DND-41 (cell line): ENCODE measurements around the gene APOBEC3C.

Experiments used
- ATAC-seq: fragments of 200-7000 bp; cut with Tn5 transposase; 3 replicates; pipeline ENCODE4 v1.9.1; 2021; ENCODE audit warnings: low read depth; ENCODE audit not compliant: insufficient read depth
- DNase-seq: peaks from one replicate; pipeline ENCODE4 v3.0.0-alpha.2; 2020
- H2AFZ ChIP-seq: 2 replicates; pipeline ENCODE4 v1.6.0; 2012; ENCODE audit warnings: low read depth, low read length
- H3K27ac ChIP-seq: 2 replicates; pipeline ENCODE4 v1.5.1; 2012; ENCODE audit warnings: low read length, inconsistent platforms
- H3K27me3 ChIP-seq: fragments of 200-600 bp; sonication (generic); 2 replicates; pipeline ENCODE4 v1.6.0; 2012; ENCODE audit warnings: low read length, mild to moderate bottlenecking, inconsistent platforms; ENCODE audit not compliant: insufficient read depth, poor library complexity
- H3K36me3 ChIP-seq: 2 replicates; pipeline ENCODE4 v1.5.1; 2012; ENCODE audit warnings: low read length, inconsistent platforms; ENCODE audit not compliant: insufficient read depth
- H3K4me1 ChIP-seq: 2 replicates; pipeline ENCODE4 v1.5.1; 2012; ENCODE audit warnings: mild to moderate bottlenecking, low read length; ENCODE audit not compliant: insufficient read depth
- H3K4me2 ChIP-seq: 2 replicates; pipeline ENCODE4 v1.6.0; 2012; ENCODE audit warnings: mild to moderate bottlenecking, moderate library complexity, low read length, inconsistent platforms; ENCODE audit not compliant: insufficient read depth
- H3K4me3 ChIP-seq, 2 experiments: fragments of 200-600 bp in 1 of 2; shearing (Covaris generic) in 1 of 2; 2 replicates each; pipeline ENCODE4 v1.5.1; 2012 to 2016; ENCODE audit warnings: inconsistent platforms in 2 of 2, low read length in 2 of 2, mild to moderate bottlenecking in 2 of 2, low read depth in 1 of 2, moderate library complexity in 1 of 2
- H3K79me2 ChIP-seq: 2 replicates; pipeline ENCODE4 v1.6.0; 2012; ENCODE audit warnings: low read length, inconsistent platforms; ENCODE audit not compliant: insufficient read depth
- H3K9ac ChIP-seq: 2 replicates; pipeline ENCODE4 v1.6.0; 2012; ENCODE audit warnings: low read depth, mild to moderate bottlenecking, inconsistent platforms, low read length, moderate library complexity
- H3K9me3 ChIP-seq: 2 replicates; pipeline ENCODE4 v1.5.1; 2012; ENCODE audit warnings: low read length, moderate library complexity, mild to moderate bottlenecking, inconsistent platforms; ENCODE audit not compliant: insufficient read depth, severe bottlenecking
- H4K20me1 ChIP-seq: 2 replicates; pipeline ENCODE4 v1.6.0; 2012; ENCODE audit warnings: low read length; ENCODE audit not compliant: insufficient read depth
- EZH2 ChIP-seq: IDR thresholded peaks from 3 replicates; pipeline ENCODE4 v1.6.1; 2012; ENCODE audit warnings: borderline replicate concordance, low read depth, mild to moderate bottlenecking, moderate library complexity, low read length, inconsistent platforms; ENCODE audit not compliant: severe bottlenecking
- TF ChIP-seq, protein P1 (sequence below): IDR thresholded peaks from 2 replicates; pipeline ENCODE4 v1.5.1; 2012; ENCODE audit warnings: borderline replicate concordance, low read length, moderate library complexity, mild to moderate bottlenecking; ENCODE audit not compliant: poor library complexity, severe bottlenecking; ENCODE audit errors: extremely low read depth

Gene APOBEC3C

DNA sequence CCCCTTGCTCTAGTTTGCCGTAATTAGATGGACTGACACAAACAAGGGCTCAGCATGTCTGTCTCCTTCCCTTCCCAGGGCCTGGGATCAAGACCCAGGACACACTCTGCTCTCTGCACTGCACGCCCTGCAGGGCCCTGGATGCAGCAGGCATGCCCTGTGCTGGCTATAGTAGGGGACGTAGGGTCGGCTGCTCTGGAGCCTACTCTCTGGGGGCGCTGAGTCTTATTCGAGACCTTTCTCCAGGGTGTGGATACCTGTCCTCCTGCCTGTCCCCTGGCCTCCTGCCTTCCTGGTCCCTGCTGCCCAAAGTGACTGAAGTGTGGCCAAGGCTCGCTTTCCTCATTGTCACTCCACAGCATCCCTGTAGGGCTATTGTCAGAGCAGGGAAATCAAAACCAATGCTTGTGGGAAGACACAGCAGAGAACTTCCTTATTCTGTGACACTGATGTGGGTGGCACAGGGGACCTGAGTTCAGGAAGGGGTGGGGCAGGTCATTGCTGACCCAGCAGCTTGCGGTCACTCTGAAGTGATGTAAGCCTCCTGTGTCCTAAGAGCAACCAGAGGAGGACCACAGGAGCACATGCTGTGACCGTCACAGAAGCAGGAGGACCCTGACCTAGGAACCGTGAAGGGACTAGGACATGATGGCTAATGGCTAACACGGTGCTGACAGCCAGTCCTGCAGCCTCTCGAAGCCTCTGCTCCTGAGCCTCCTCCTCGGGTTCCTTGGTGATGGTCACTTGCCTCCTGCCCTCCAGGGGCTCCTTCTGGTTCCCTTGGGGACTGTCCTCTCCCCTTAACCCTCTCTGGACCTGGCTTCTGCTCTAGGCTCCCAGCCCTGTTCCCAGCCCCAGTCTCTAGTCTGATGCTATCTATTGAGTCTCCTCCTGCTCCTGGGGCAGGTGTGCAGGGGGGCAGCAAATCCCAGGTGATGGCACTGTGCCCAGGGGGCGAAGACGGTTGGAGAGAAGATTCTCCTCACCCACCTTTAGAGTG lies 46.3 kb upstream of the APOBEC3C start:
- H3K27me3 ChIP-seq, result no peaks in the 10 kb centered on the region
- no peak overlapping the region for H3K4me2 ChIP-seq

DNA sequence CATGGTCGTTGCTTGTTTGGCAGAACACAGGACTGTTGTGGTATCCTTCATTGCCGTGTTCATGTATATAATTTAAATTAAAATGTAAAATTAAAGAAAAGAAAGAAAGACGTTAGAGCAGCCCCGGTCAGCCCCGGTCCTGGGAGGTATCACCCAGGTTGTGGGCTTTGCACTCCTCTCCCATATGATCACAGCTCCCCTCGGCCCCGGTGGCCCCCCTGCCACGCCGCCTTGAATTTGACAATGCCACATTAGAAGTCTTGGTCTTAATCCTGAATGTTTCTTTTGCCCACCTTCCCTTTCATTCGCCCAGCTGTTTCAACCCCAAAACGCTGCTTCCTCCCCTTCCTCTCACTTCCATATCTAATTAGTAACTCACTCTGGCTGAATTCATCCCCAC lies 45.3 kb upstream of the APOBEC3C start:
- Histone ChIP-seq H2AFZ (no peak overlapping the region), H3K27me3 (no peaks in the 10 kb centered on the region), H3K36me3 (no peaks in the 10 kb centered on the region), H3K9me3 (no peaks in the 10 kb centered on the region), H3K9ac (no peak overlapping the region), H3K79me2 (no peaks in the 10 kb centered on the region), H3K4me3 (no peak overlapping the region), H4K20me1 (peaks cover 6% of the 10 kb centered on the region; the same call in 1 of the 2 replicates), H3K27ac (no peak overlapping the region), H3K4me1 (no peaks in the 10 kb centered on the region), H3K4me2 (no peak overlapping the region)
- no peak for DNase-seq
- TF ChIP-seq, protein P1, sequence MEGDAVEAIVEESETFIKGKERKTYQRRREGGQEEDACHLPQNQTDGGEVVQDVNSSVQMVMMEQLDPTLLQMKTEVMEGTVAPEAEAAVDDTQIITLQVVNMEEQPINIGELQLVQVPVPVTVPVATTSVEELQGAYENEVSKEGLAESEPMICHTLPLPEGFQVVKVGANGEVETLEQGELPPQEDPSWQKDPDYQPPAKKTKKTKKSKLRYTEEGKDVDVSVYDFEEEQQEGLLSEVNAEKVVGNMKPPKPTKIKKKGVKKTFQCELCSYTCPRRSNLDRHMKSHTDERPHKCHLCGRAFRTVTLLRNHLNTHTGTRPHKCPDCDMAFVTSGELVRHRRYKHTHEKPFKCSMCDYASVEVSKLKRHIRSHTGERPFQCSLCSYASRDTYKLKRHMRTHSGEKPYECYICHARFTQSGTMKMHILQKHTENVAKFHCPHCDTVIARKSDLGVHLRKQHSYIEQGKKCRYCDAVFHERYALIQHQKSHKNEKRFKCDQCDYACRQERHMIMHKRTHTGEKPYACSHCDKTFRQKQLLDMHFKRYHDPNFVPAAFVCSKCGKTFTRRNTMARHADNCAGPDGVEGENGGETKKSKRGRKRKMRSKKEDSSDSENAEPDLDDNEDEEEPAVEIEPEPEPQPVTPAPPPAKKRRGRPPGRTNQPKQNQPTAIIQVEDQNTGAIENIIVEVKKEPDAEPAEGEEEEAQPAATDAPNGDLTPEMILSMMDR, result no peak
- TF ChIP-seq EZH2, result no peak
- ATAC-seq, result no peak

More for the DNA sequence above, 46.3 kb upstream of the APOBEC3C start:
- Histone ChIP-seq H3K4me3 (no peak overlapping the region), H3K36me3 (no peaks in the 10 kb centered on the region), H2AFZ (no peak overlapping the region), H4K20me1 (peaks cover 6% of the 10 kb centered on the region; the same call in 1 of the 2 replicates), H3K9ac (no peak overlapping the region), H3K9me3 (no peaks in the 10 kb centered on the region), H3K27ac (no peak overlapping the region), H3K79me2 (no peaks in the 10 kb centered on the region), H3K4me1 (no peaks in the 10 kb centered on the region)
- ATAC-seq (no peak), DNase-seq (no peak)
- TF ChIP-seq, protein P1, result no peak
- no peak for TF ChIP-seq EZH2

DNA sequence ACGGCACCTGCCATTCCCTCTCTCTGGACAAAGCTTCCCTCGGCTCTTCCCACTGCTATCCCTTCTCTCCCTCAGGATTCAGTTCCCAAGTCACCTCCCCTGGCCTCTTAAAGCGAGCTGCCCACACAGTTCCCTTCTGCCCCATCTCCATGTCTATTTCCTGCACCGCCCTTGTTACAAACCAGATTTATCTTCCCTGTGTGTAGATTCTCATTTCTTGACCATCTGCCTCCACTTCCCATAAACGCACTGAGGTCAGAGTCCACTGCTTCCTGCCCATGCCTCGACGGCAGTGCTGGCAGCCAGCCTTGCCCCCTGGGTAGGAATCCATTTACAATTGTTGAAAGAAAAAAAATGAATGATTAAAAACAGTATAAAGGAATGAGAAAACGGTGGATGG lies 43.5 kb upstream of the APOBEC3C start:
- DNase-seq (no peak), ATAC-seq (no peak)
- H3K9me3 ChIP-seq, result no peaks in the 10 kb centered on the region
- H3K27ac ChIP-seq, result no peak overlapping the region
- H3K27me3 ChIP-seq, result no peaks in the 10 kb centered on the region
- no peak overlapping the region for H2AFZ ChIP-seq
- no peaks in the 10 kb centered on the region for H3K36me3 ChIP-seq
- H3K9ac ChIP-seq, result no peak overlapping the region
- TF ChIP-seq, protein P1, result no peak
- H3K4me1 ChIP-seq, result no peaks in the 10 kb centered on the region
- no peaks in the 10 kb centered on the region for H3K79me2 ChIP-seq
- H3K4me3 ChIP-seq, result no peak overlapping the region
- H4K20me1 ChIP-seq, result peaks cover 6% of the 10 kb centered on the region; the same call in 1 of the 2 replicates
- H3K4me2 ChIP-seq, result no peak overlapping the region
